Stomach (tissue), 19 donors: ENCODE data around the gene TMIGD2. TPM values are rescaled to one million over a fixed set of nuclear protein-coding genes. Genes with fewer than 3 reads are reported as not detected.
"Not testable (repeated sequence)": the region's sequence is repeated elsewhere in the genome, so short reads cannot be mapped to it uniquely, and the experiment has no call there.

ENCODE experiments used
- DNase-seq, 2 donors: peaks; one replicate each; pipeline versions ENCODE4 v3.0.0 to v3.0.0-alpha.2; 2013 to 2019
- H3K27ac ChIP-seq, 5 donors: fragments of 200-600 bp in 4 of 5; sonication (generic) in 4 of 5; one replicate each; pipeline ENCODE4 v1.5.1; 2013 to 2019; ENCODE audit warnings: mild to moderate bottlenecking in 1 of 5, moderate library complexity in 1 of 5
- H3K27me3 ChIP-seq, 3 donors: fragments of 200-600 bp; sonication (generic); one replicate each; pipeline ENCODE4 v1.5.1; 2017 to 2019; ENCODE audit warnings: mixed run types in 1 of 3
- H3K36me3 ChIP-seq, 4 donors: fragments of 200-600 bp; sonication (generic); 1 replicate in 3 of 4; 2 replicates in 1 of 4; pipeline ENCODE4 v1.5.1; 2016 to 2019
- H3K4me1 ChIP-seq, 4 donors: fragments of 200-600 bp; sonication (generic); one replicate each; pipeline ENCODE4 v1.5.1; 2016 to 2019
- H3K4me3 ChIP-seq, 4 donors: fragments of 200-600 bp; sonication (generic) in 3 of 4; one replicate each; pipeline ENCODE4 v1.5.1; 2016 to 2019; ENCODE audit warnings: mild to moderate bottlenecking in 1 of 4
- H3K9me3 ChIP-seq, 4 donors: fragments of 200-600 bp; sonication (generic); one replicate each; pipeline ENCODE4 v1.5.1; 2016 to 2019
- EP300 ChIP-seq: sonication (generic); formaldehyde crosslinking; IDR thresholded peaks from one replicate; pipeline ENCODE4 v1.6.1; 2017; ENCODE audit warnings: antibody characterized with exemption
- POLR2A ChIP-seq, 4 donors: fragments of 450-650 bp; IDR thresholded peaks; one replicate each; pipeline ENCODE4 v1.6.1; 2016; ENCODE audit warnings: antibody characterized with exemption in 4 of 4, control low read depth in 2 of 4, mild to moderate bottlenecking in 1 of 4, moderate library complexity in 1 of 4
- POLR2AphosphoS5 ChIP-seq, 3 donors: sonication (generic); formaldehyde crosslinking; IDR thresholded peaks; one replicate each; pipeline ENCODE4 v1.6.1; 2016; ENCODE audit warnings: antibody characterized with exemption in 3 of 3
- WGBS, 5 donors: extraction: QIAGEN DNeasy Blood & Tissue Kit in 3 of 5; methylation state at CpG; one replicate each; pipeline versions ENCODE4 v1.1.5 to v1.1.7; 2013 to 2018; 5-methylcytosine and 5-hydroxymethylcytosine counted together
- intact Hi-C: fragments of 100-400 bp; cut with DNase I; formaldehyde crosslinking; loops from one replicate; pipeline ENCODE4 v1.15.1; 2023; ENCODE audit warnings: low total_unique reads
- long read RNA-seq, 10 donors: transcript quantifications; one replicate each; lab custom pipeline, GENCODE V29; 2026
- polyA plus RNA-seq, 3 donors: library from polyadenylated mRNA; stranded (reverse); fragments of 200-250 nt; gene quantifications; one replicate each; pipeline ENCODE4 v1.2.3, GENCODE V29; 2013
- total RNA-seq, 5 donors: library from RNA; depleted of rRNA; stranded (reverse); fragments of >200 nt; gene quantifications; one replicate each; pipeline versions ENCODE4 v1.1.0 to v1.2.3, GENCODE V29; 2014 to 2016
- TF ChIP-seq, protein P1 (sequence below), 7 experiments: fragments of 450-650 bp in 4 of 7; fragments of 200-600 bp in 3 of 7; sonication (generic) in 3 of 7; IDR thresholded peaks; one replicate each; pipeline ENCODE4 v1.5.1; 2016 to 2019; ENCODE audit warnings: antibody characterized with exemption in 7 of 7, control low read depth in 2 of 7, mild to moderate bottlenecking in 1 of 7
- donor health status: healthy with polysubstance abuse.
- donor health status: Bipolar disorder and iron deficiency.
- donor health status: healthy.

TMIGD2 gene
- total RNA-seq, result 1 to 10 TPM in 1 of 5 donors, not detected in 4; 1.1 TPM
- under 1 TPM in 1 of 3 donors, not detected in 2; 0.55 TPM for polyA plus RNA-seq
- long read RNA-seq, donor 1, result 0 reads
- long read RNA-seq, donor 2, result 0 reads
- long read RNA-seq, donor 3, result 0 reads
- long read RNA-seq, donor 4, result 0 reads
- long read RNA-seq, donor 5, partial matches to known transcripts, result 0 of 1 reads
- long read RNA-seq, donor 5, other reads (novel, unspliced or antisense), result 0 of 1 reads
- long read RNA-seq, donor 6, partial matches to known transcripts, result 0 of 1 reads
- long read RNA-seq, donor 6, other reads (novel, unspliced or antisense), result 0 of 1 reads
- long read RNA-seq, donor 7, result 0 reads
- long read RNA-seq, donor 8, result 0 reads
- long read RNA-seq, donor 9, result 0 reads
- long read RNA-seq, donor 10, partial matches to known transcripts, result 0 of 2 reads
- long read RNA-seq, donor 10, other reads (novel, unspliced or antisense), result 0 of 2 reads

- no peak for TF ChIP-seq EP300
- TF ChIP-seq POLR2A (IDR thresholded peaks at IDR 0.05), result no peak
- TF ChIP-seq, protein P1, sequence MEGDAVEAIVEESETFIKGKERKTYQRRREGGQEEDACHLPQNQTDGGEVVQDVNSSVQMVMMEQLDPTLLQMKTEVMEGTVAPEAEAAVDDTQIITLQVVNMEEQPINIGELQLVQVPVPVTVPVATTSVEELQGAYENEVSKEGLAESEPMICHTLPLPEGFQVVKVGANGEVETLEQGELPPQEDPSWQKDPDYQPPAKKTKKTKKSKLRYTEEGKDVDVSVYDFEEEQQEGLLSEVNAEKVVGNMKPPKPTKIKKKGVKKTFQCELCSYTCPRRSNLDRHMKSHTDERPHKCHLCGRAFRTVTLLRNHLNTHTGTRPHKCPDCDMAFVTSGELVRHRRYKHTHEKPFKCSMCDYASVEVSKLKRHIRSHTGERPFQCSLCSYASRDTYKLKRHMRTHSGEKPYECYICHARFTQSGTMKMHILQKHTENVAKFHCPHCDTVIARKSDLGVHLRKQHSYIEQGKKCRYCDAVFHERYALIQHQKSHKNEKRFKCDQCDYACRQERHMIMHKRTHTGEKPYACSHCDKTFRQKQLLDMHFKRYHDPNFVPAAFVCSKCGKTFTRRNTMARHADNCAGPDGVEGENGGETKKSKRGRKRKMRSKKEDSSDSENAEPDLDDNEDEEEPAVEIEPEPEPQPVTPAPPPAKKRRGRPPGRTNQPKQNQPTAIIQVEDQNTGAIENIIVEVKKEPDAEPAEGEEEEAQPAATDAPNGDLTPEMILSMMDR (IDR thresholded peaks at IDR 0.05), result no peak
- TF ChIP-seq POLR2AphosphoS5 (IDR thresholded peaks at IDR 0.05), result no peak
- no peaks in the 10 kb centered on the region for H3K36me3 ChIP-seq
- no peak within 1 kb of the TSS for H3K4me3 ChIP-seq
- no peak within 1 kb of the TSS for H3K27ac ChIP-seq
- no peaks in the 10 kb centered on the region for H3K9me3 ChIP-seq
- intact Hi-C loops, result no loop called here
- peaks cover 9 to 52% (median 18%) of the 10 kb centered on the region in 3 donors for H3K27me3 ChIP-seq
- peaks cover 0 to 10% (median 8%) of the 10 kb centered on the region in 4 donors for H3K4me1 ChIP-seq
- 46 to 68% (median 65%) methylated on average over 8 of the region's 8 CpGs for WGBS, 5 donors
- DNase-seq, result no peak
These were observed at the start of gene TMIGD2 for GRCh38 chr19:4302243-4302640. Gene TMIGD2, minus strand, starts transcription at chr19:4302389. Its CDS starts 4 bp downstream, at chr19:4302385.

GRCh38 chr19:4350726-4351125, 48.5 kb upstream of the TMIGD2 start:
- H3K36me3 ChIP-seq, result peaks cover 3 to 55% (median 41%) of the 10 kb centered on the region in 4 donors
- H3K27me3 ChIP-seq, result no peaks in the 10 kb centered on the region
- 91 to 97% (median 94%) methylated on average over 9 of the region's 9 CpGs for WGBS, 5 donors
- no peak overlapping the region for H3K4me3 ChIP-seq
- H3K27ac ChIP-seq, result no peak overlapping the region
- intact Hi-C loops, result no loop called here
- no peak for DNase-seq
- H3K9me3 ChIP-seq, result no peaks in the 10 kb centered on the region
- TF ChIP-seq, protein P1 (IDR thresholded peaks at IDR 0.05), result no peak
- TF ChIP-seq POLR2AphosphoS5 (IDR thresholded peaks at IDR 0.05) (no peak), EP300 (no peak), POLR2A (IDR thresholded peaks at IDR 0.05) (no peak)
- H3K4me1 ChIP-seq, result peaks cover 0 to 6% (median 3%) of the 10 kb centered on the region in 4 donors

DNA sequence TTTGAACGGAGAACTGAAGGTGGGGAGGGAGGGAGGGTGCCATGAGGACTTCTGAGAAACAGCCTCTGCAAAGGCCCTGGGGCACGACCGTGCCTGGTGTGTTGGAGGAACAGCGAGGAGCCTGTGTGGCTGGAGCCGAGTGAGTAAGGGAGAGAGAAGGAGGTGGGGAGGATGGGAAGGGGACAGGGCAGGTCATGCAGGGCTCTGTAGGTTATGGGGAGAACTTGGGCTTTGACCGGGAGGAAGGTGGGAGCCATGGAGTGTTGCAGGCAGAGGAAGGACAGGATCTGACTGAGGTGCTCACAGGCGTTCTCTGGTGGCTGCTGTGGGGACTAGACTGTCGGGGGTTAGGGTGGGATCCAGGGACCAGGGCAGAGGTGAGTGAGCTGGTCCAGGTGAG, 47.9 kb upstream of the TMIGD2 start:
- 83 to 94% (median 87%) methylated on average over 8 of the region's 8 CpGs for WGBS, 5 donors
- DNase-seq, result no peak
- TF ChIP-seq POLR2AphosphoS5 (IDR thresholded peaks at IDR 0.05) (no peak), EP300 (no peak), POLR2A (IDR thresholded peaks at IDR 0.05) (no peak)
- TF ChIP-seq, protein P1 (IDR thresholded peaks at IDR 0.05), result no peak
- H3K4me1 ChIP-seq, result peaks cover 0 to 12% (median 9%) of the 10 kb centered on the region in 4 donors
- no peak overlapping the region for H3K27ac ChIP-seq
- H3K36me3 ChIP-seq, result peaks cover 3 to 55% (median 40%) of the 10 kb centered on the region in 4 donors
- intact Hi-C loops, result no loop called here
- H3K27me3 ChIP-seq, result no peaks in the 10 kb centered on the region
- no peak overlapping the region for H3K4me3 ChIP-seq
- no peaks in the 10 kb centered on the region for H3K9me3 ChIP-seq

- H3K27me3 ChIP-seq, H3K9me3 ChIP-seq, DNase-seq, H3K4me3 ChIP-seq, intact Hi-C loops, H3K27ac ChIP-seq: not testable (repeated sequence)
- Histone ChIP-seq H3K36me3 (peaks cover 3 to 46% (median 31%) of the 10 kb centered on the region in 4 donors), H3K4me1 (peaks cover 1 to 17% (median 15%) of the 10 kb centered on the region in 4 donors)
- WGBS, 5 donors, result 91 to 97% (median 95%) methylated on average over 16 of the region's 16 CpGs
These were observed 47.0 kb upstream of the TMIGD2 start for GRCh38 chr19:4349225-4349624.

DNA sequence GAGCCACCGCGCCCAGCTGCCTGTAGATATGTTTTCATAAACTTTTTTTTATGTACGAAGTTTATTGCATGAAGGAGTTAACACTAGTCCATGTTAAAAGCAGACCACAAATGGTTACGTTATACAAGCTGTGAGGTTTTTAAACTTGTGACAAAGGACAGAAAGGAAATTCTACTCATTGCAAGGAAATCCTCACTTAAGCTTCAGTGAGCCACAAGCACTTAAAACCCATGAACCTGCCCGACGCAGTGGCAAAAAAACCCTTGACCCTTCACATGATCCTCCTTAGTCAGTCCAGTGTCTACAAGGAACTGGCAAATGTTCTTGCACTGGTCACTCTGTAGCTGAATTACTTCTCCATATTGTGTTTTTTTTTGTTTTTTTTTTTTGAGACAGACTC, 45.3 kb upstream of the TMIGD2 start:
- no peaks in the 10 kb centered on the region for H3K9me3 ChIP-seq
- no peaks in the 10 kb centered on the region for H3K27me3 ChIP-seq
- peak in 1 of 2 donors; percentile 29 for DNase-seq
- H3K36me3 ChIP-seq, result peaks cover 3 to 40% (median 21%) of the 10 kb centered on the region in 4 donors
- no peak overlapping the region for H3K4me3 ChIP-seq
- TF ChIP-seq, protein P1 (IDR thresholded peaks at IDR 0.05), result no peak
- TF ChIP-seq POLR2A (IDR thresholded peaks at IDR 0.05), result no peak
- no peak for TF ChIP-seq POLR2AphosphoS5 (IDR thresholded peaks at IDR 0.05)
- TF ChIP-seq EP300, result no peak
- H3K27ac ChIP-seq, result no peak overlapping the region
- WGBS, 5 donors, result 70 to 85% (median 73%) methylated on average over 6 of the region's 6 CpGs
- H3K4me1 ChIP-seq, result peaks cover 6 to 21% (median 18%) of the 10 kb centered on the region in 4 donors
- intact Hi-C loops, result no loop called here
